PC-9 (cell line): ENCODE results near the gene JUNB.

ENCODE experiments used
- EZH2 ChIP-seq: fragments of 200-600 bp; sonication (generic); IDR thresholded peaks from 2 replicates; pipeline ENCODE4 v1.8.0; 2017; ENCODE audit warnings: antibody characterized with exemption, low read depth
- TF ChIP-seq, protein P1 (sequence below): fragments of 200-600 bp; sonication (generic); conservative IDR thresholded peaks from 2 replicates; pipeline ENCODE4 v1.6.1; 2017; ENCODE audit warnings: mixed run types, antibody characterized with exemption, mild to moderate bottlenecking, moderate library complexity

- TF ChIP-seq EZH2: no peak
- TF ChIP-seq, protein P1, sequence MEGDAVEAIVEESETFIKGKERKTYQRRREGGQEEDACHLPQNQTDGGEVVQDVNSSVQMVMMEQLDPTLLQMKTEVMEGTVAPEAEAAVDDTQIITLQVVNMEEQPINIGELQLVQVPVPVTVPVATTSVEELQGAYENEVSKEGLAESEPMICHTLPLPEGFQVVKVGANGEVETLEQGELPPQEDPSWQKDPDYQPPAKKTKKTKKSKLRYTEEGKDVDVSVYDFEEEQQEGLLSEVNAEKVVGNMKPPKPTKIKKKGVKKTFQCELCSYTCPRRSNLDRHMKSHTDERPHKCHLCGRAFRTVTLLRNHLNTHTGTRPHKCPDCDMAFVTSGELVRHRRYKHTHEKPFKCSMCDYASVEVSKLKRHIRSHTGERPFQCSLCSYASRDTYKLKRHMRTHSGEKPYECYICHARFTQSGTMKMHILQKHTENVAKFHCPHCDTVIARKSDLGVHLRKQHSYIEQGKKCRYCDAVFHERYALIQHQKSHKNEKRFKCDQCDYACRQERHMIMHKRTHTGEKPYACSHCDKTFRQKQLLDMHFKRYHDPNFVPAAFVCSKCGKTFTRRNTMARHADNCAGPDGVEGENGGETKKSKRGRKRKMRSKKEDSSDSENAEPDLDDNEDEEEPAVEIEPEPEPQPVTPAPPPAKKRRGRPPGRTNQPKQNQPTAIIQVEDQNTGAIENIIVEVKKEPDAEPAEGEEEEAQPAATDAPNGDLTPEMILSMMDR: no peak
Measured at GRCh38 chr19:12748489-12748888, 42.8 kb upstream of the JUNB start.
